ENCODE data around the gene PLEKHB2. TPM values are rescaled to one million over a fixed set of nuclear protein-coding genes. Genes with fewer than 3 reads are reported as not detected.

The PLEKHB2 gene
- total and polyA plus RNA-seq, 9 of the 15 experiments (the other 6 are each of a cell fraction or from before 2014, with no cell fraction given): 41.3 to 71.5 (median 50.2) TPM

DNA sequence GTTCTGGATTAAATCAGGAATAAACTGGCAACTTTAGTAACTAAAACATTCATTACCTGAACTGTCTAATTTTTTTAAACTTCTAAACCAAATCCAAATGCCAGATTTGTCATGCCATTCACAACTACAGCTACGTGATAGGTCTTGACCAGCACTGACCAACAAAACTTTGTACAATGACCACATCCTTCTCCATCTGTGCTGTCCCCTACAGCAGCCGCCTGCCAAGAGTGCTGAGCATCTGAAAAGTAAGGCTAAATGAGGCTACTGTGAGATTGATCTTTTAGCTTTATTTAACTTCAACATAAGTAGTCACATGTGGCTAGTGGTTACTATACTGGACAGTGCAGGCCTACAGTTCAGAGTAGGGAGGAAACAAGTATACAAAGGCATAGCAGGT is 19.5 kb upstream of the PLEKHB2 start:
- TF ChIP-seq SREBF1 (IDR thresholded peaks at IDR 0.05; ENCODE audit: borderline replicate concordance, low read depth, low read length): no peak
- no peak for TF ChIP-seq MEF2A (IDR thresholded peaks at IDR 0.05; ENCODE audit: control insufficient read depth, low read depth, low read length)
- no peaks in the 10 kb centered on the region for H3K4me1 ChIP-seq (replicated peaks in 1 of 2; ENCODE audit: control insufficient read depth in 2 of 2, insufficient read depth in 2 of 2, low read length in 2 of 2)
- ATAC-seq (peak; percentile 30), FAIRE-seq (no peak), DNase-seq (ENCODE audit: extremely low read depth in 1 of 4, low spot score in 3 of 4) (no peak)
- TSS peak; percentile 5 for BruUV-seq (replicated peaks)
- H3K27me3 ChIP-seq (ENCODE audit: control insufficient read depth in 2 of 2, insufficient read depth in 2 of 2, low read length in 2 of 2): no peaks in the 10 kb centered on the region
- no peak overlapping the region for H3K9ac ChIP-seq (ENCODE audit: insufficient read depth in 1 of 2, low read depth in 2 of 2, low read length in 2 of 2)
- H3K79me2 ChIP-seq (ENCODE audit: control insufficient read depth, insufficient read depth, low read length): peaks cover 96% of the 10 kb centered on the region
- H3K4me3 ChIP-seq: no peak overlapping the region
- H2AFZ ChIP-seq (ENCODE audit: low read depth, low read length): no peak overlapping the region
- no peak overlapping the region for H3K4me2 ChIP-seq (ENCODE audit: insufficient read depth, low read length)
- no peak overlapping the region for H3K27ac ChIP-seq (ENCODE audit: extremely low read depth, low read depth, low read length)
- CTCF ChIA-PET (ENCODE audit: low intra/inter-chr PET ratio): no interaction called here
- POLR2A ChIA-PET: interaction anchor here (1.2 to 3.6 kb wide), 2 partner anchors 7 to 14 kb away, joined by 3 to 23 read pairs; partner anchors contain the start of gene FAM168B
- peaks cover 3% of the 10 kb centered on the region; the same call in 1 of the 2 replicates for H4K20me1 ChIP-seq (replicated peaks; ENCODE audit: control insufficient read depth, insufficient read depth, low read length)
- H3K9me3 ChIP-seq (replicated peaks; ENCODE audit: control insufficient read depth, insufficient read depth, low read depth, low read length): no peaks in the 10 kb centered on the region; the same call in 1 of the 2 replicates
- WGBS (ENCODE audit: insufficient coverage, low coverage, missing lambda C conversion rate): 100% methylated on average over 2 of the region's 2 CpGs
- no peaks in the 10 kb centered on the region for H3K9me1 ChIP-seq (ENCODE audit: control insufficient read depth, insufficient read depth, low read length)
- H3K36me3 ChIP-seq (ENCODE audit: control insufficient read depth, insufficient read depth, low read length): peaks cover 80% of the 10 kb centered on the region
- intact Hi-C loops (cut with micrococcal nuclease): no loop called here
- in situ Hi-C loops (cut with MboI): no loop called here

DNA sequence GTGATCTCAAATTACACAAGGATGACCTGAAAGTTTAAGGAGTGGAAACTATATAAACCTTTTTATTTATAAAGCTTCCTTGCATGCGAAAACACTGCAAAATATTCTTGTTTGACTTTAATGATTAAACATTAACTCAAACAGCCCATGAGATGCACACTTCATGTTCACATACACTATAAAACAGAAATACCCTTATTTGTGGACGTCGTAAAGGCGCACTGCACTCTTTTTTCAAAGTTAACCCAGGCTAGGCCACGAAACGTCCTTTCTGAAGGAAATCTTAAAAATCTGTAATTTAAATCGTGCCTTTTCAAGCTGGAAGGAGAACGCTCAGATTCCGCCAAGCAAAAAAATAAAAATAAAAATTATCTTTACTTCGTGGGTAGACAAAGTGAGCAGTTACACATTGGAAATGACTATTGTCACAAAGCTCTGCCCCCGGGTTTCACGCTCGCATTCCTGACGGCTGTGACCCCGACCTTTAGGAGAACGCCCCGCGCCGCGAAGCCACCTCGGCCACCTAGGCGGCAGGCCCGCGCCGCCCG is 12.6 kb upstream of the PLEKHB2 start:
- ATAC-seq (no peak), FAIRE-seq (peak; percentile 61), DNase-seq (ENCODE audit: extremely low read depth in 1 of 4, low spot score in 3 of 4) (no peak)
- Histone ChIP-seq H3K9me1 (ENCODE audit: control insufficient read depth, insufficient read depth, low read length) (no peaks in the 10 kb centered on the region), H3K36me3 (ENCODE audit: control insufficient read depth, insufficient read depth, low read length) (peaks cover 34% of the 10 kb centered on the region), H2AFZ (ENCODE audit: low read depth, low read length) (peak overlapping the region; percentile 96; the same call in 1 of the 2 replicates), H3K9ac (ENCODE audit: insufficient read depth in 1 of 2, low read depth in 2 of 2, low read length in 2 of 2) (peak overlapping the region; percentile 92 to 99), H3K27ac (ENCODE audit: extremely low read depth, low read depth, low read length) (peak overlapping the region; percentile 99), H4K20me1 (replicated peaks; ENCODE audit: control insufficient read depth, insufficient read depth, low read length) (0 out of 2 replicates have a peak, but pooled peaks cover 3% of the 10 kb centered on the region), H3K79me2 (ENCODE audit: control insufficient read depth, insufficient read depth, low read length) (peaks cover 56% of the 10 kb centered on the region), H3K27me3 (ENCODE audit: control insufficient read depth in 2 of 2, insufficient read depth in 2 of 2, low read length in 2 of 2) (no peaks in the 10 kb centered on the region), H3K4me2 (ENCODE audit: insufficient read depth, low read length) (peak overlapping the region; percentile 93), H3K4me1 (replicated peaks in 1 of 2; ENCODE audit: control insufficient read depth in 2 of 2, insufficient read depth in 2 of 2, low read length in 2 of 2) (peaks cover 6 to 10% of the 10 kb centered on the region in 2 experiments; a peak in 3 of 5 replicates), H3K4me3 (peak overlapping the region; percentile 94), H3K9me3 (replicated peaks; ENCODE audit: control insufficient read depth, insufficient read depth, low read depth, low read length) (peaks cover 2% of the 10 kb centered on the region; the same call in 1 of the 2 replicates)
- CTCF ChIA-PET (ENCODE audit: low intra/inter-chr PET ratio): interaction anchor here (0.6 kb wide), 1 partner anchor 12 kb away, joined by 5 read pairs; no protein-coding TSS in a partner anchor
- no TSS peak for BruUV-seq (replicated peaks)
- WGBS (ENCODE audit: insufficient coverage, low coverage, missing lambda C conversion rate): under 1% methylated on average over 19 of the region's 26 CpGs
- POLR2A ChIA-PET: interaction anchor here (0.6 to 4.2 kb wide), 10 partner anchors 9 to 40 kb away, joined by 3 to 35 read pairs (median 6); partner anchors contain the start of gene PLEKHB2
- in situ Hi-C loops (cut with MboI) (no loop called here), intact Hi-C loops (cut with micrococcal nuclease) (no loop called here)
- TF ChIP-seq BHLHE40 (IDR thresholded peaks at IDR 0.05; ENCODE audit: low read length) (peak; percentile 63), SAFB (IDR thresholded peaks at IDR 0.05; ENCODE audit: borderline replicate concordance, low read depth, low read length) (no peak), ZEB2 (IDR thresholded peaks at IDR 0.05) (0 out of 2 replicates have a peak, but pooled peaks have one; percentile 36), IRF2 (CRISPR knock-in tag; IDR thresholded peaks at IDR 0.05) (no peak), KLF6 (CRISPR knock-in tag; IDR thresholded peaks at IDR 0.05; ENCODE audit: borderline replicate concordance) (no peak), ADNP (tag; IDR thresholded peaks at IDR 0.05) (no peak), ZNF766 (CRISPR knock-in tag; conservative IDR thresholded peaks at IDR 0.05) (no peak), BRCA1 (IDR thresholded peaks at IDR 0.05) (no peak), BRCA1 (CRISPR knock-in tag; IDR thresholded peaks at IDR 0.05) (no peak), ZNF175 (CRISPR knock-in tag; IDR thresholded peaks at IDR 0.05; ENCODE audit: low read depth) (no peak)
